WTC11 (cell line): Measurements from ENCODE around the gene OTOG. TPM values are rescaled to one million over a fixed set of nuclear protein-coding genes. Genes with fewer than 3 reads are reported as not detected.

Source experiments
- ATAC-seq: fragments of 200-7000 bp; cut with Tn5 transposase; 2 replicates; pipeline ENCODE4 v1.10.0; 2021; ENCODE audit warnings: mild to moderate bottlenecking, moderate library complexity
- Bru-seq: library from RNA; stranded (reverse); fragments of 400-500 nt; gene quantifications from one replicate; lab custom pipeline; 2021; lab: Mats Ljungman, UMichigan
- CTCF ChIA-PET: fragments of 300-600 bp; sonication (Branson Sonifier 250); formaldehyde crosslinking; loops from one replicate; lab custom pipeline; 2021; ENCODE audit warnings: antibody characterized with exemption; lab: Charles Lee
- POLR2A ChIA-PET: fragments of 350-600 bp; sonication (Branson Sonifier 250); formaldehyde crosslinking; loops from one replicate; lab custom pipeline; 2021; ENCODE audit warnings: antibody characterized with exemption; lab: Charles Lee
- DNase-seq: peaks from one replicate; pipeline ENCODE4 v3.0.0; 2021; ENCODE audit warnings: low spot score
- H3K27ac Mint-ChIP-seq: 2 replicates; pipeline ENCODE4 v1.8.0; 2021; ENCODE audit warnings: mixed read lengths
- H3K27me3 Mint-ChIP-seq: 2 replicates; pipeline ENCODE4 v1.8.0; 2021; ENCODE audit warnings: low read depth, mild to moderate bottlenecking, moderate library complexity, mixed read lengths
- H3K36me3 Mint-ChIP-seq: 2 replicates; pipeline ENCODE4 v1.8.0; 2021; ENCODE audit warnings: mixed read lengths
- H3K4me1 Mint-ChIP-seq: 2 replicates; pipeline ENCODE4 v1.8.0; 2022; ENCODE audit warnings: mixed read lengths
- H3K4me3 Mint-ChIP-seq: 2 replicates; pipeline ENCODE4 v1.8.0; 2021; ENCODE audit warnings: mild to moderate bottlenecking, moderate library complexity, mixed read lengths
- H3K9me3 Mint-ChIP-seq: 2 replicates; pipeline ENCODE4 v1.8.0; 2021; ENCODE audit warnings: mixed read lengths
- ATF3 ChIP-seq: sonication (generic); formaldehyde crosslinking; conservative IDR thresholded peaks from 2 replicates; pipeline ENCODE4 v1.8.1; 2022; ENCODE audit warnings: mild to moderate bottlenecking, missing genetic modification reagents
- ESRRA ChIP-seq: sonication (generic); formaldehyde crosslinking; IDR thresholded peaks from 2 replicates; pipeline ENCODE4 v1.8.1; 2022; ENCODE audit warnings: mild to moderate bottlenecking, missing genetic modification reagents, borderline replicate concordance
- ETV6 ChIP-seq: sonication (generic); formaldehyde crosslinking; IDR thresholded peaks from 2 replicates; pipeline ENCODE4 v1.8.1; 2022; ENCODE audit warnings: mild to moderate bottlenecking, missing genetic modification reagents
- MAX ChIP-seq: sonication (generic); formaldehyde crosslinking; IDR thresholded peaks from 2 replicates; pipeline ENCODE4 v1.8.0; 2022; ENCODE audit warnings: mild to moderate bottlenecking, missing genetic modification reagents
- NFATC4 ChIP-seq: fragments of 250-450 bp; sonication (Bioruptor Pico); IDR thresholded peaks from 2 replicates; pipeline ENCODE4 v1.9.0; 2021; ENCODE audit warnings: mild to moderate bottlenecking
- NFYB ChIP-seq: sonication (generic); formaldehyde crosslinking; conservative IDR thresholded peaks from 2 replicates; pipeline ENCODE4 v1.8.0; 2022; ENCODE audit warnings: low read depth, missing genetic modification reagents
- USF2 ChIP-seq: sonication (generic); formaldehyde crosslinking; IDR thresholded peaks from 2 replicates; pipeline ENCODE4 v1.8.1; 2023; ENCODE audit warnings: mild to moderate bottlenecking, missing genetic modification reagents, moderate library complexity
- ZMAT4 ChIP-seq: fragments of 250-450 bp; sonication (Bioruptor Pico); IDR thresholded peaks from 2 replicates; pipeline ENCODE4 v1.9.0; 2021; ENCODE audit warnings: mild to moderate bottlenecking
- ZNF121 ChIP-seq: sonication (generic); formaldehyde crosslinking; IDR thresholded peaks from 2 replicates; pipeline ENCODE4 v1.8.0; 2023; ENCODE audit warnings: missing genetic modification reagents
- ZNF219 ChIP-seq: sonication (generic); formaldehyde crosslinking; IDR thresholded peaks from 2 replicates; pipeline ENCODE4 v1.8.0; 2023; ENCODE audit warnings: missing genetic modification reagents, mild to moderate bottlenecking, borderline replicate concordance
- ZNF423 ChIP-seq: fragments of 250-450 bp; sonication (Bioruptor Pico); IDR thresholded peaks from 2 replicates; pipeline ENCODE4 v2.1.2; 2022; ENCODE audit warnings: mild to moderate bottlenecking, moderate library complexity
- long read RNA-seq, 3 experiments: library from RNA in 1 of 3; library from capped mRNA in 1 of 3; library from polyadenylated mRNA in 1 of 3; unstranded in 2 of 3; stranded (forward) in 1 of 3; transcript quantifications; one replicate each; pipeline ENCODE4 v2.0.0, GENCODE V29; 2021
- total RNA-seq: library from RNA; stranded (reverse); gene quantifications from 3 replicates; pipeline ENCODE4 v1.2.3, GENCODE V29; 2021
- TF ChIP-seq, protein P1 (sequence below): sonication (generic); formaldehyde crosslinking; IDR thresholded peaks from 2 replicates; pipeline ENCODE4 v1.8.1; 2023; ENCODE audit warnings: mild to moderate bottlenecking, missing genetic modification reagents
- TF ChIP-seq, protein P2 (sequence below): fragments of 250-450 bp; sonication (Bioruptor Pico); IDR thresholded peaks from 2 replicates; pipeline ENCODE4 v1.9.0; 2021; ENCODE audit warnings: mild to moderate bottlenecking

OTOG gene, protein sequence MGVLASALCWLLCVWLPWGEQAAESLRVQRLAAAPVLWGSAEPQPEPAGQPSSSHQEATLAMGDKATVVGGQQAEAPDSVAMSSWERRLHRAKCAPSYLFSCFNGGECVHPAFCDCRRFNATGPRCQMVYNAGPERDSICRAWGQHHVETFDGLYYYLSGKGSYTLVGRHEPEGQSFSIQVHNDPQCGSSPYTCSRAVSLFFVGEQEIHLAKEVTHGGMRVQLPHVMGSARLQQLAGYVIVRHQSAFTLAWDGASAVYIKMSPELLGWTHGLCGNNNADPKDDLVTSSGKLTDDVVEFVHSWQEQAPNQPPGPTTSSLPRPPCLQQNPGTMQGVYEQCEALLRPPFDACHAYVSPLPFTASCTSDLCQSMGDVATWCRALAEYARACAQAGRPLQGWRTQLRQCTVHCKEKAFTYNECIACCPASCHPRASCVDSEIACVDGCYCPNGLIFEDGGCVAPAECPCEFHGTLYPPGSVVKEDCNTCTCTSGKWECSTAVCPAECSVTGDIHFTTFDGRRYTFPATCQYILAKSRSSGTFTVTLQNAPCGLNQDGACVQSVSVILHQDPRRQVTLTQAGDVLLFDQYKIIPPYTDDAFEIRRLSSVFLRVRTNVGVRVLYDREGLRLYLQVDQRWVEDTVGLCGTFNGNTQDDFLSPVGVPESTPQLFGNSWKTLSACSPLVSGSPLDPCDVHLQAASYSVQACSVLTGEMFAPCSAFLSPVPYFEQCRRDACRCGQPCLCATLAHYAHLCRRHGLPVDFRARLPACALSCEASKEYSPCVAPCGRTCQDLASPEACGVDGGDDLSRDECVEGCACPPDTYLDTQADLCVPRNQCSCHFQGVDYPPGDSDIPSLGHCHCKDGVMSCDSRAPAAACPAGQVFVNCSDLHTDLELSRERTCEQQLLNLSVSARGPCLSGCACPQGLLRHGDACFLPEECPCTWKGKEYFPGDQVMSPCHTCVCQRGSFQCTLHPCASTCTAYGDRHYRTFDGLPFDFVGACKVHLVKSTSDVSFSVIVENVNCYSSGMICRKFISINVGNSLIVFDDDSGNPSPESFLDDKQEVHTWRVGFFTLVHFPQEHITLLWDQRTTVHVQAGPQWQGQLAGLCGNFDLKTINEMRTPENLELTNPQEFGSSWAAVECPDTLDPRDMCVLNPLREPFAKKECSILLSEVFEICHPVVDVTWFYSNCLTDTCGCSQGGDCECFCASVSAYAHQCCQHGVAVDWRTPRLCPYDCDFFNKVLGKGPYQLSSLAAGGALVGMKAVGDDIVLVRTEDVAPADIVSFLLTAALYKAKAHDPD (N-terminal part only)
- total RNA-seq (1.4 to 3.5 TPM (median 2.1 TPM) in 3 replicates), Bru-seq, nascent RNA (percentile 36 among the genes with signal in this experiment)
- long read RNA-seq, experiment 1, partial matches to known transcripts = 0 of 5 reads
- long read RNA-seq, experiment 1, other reads (novel, unspliced or antisense) = 5 of 5 reads
- long read RNA-seq, experiment 2, partial matches to known transcripts = 0 of 3 reads
- long read RNA-seq, experiment 2, other reads (novel, unspliced or antisense) = 3 of 3 reads
- long read RNA-seq, experiment 3 = 0 reads

DNA sequence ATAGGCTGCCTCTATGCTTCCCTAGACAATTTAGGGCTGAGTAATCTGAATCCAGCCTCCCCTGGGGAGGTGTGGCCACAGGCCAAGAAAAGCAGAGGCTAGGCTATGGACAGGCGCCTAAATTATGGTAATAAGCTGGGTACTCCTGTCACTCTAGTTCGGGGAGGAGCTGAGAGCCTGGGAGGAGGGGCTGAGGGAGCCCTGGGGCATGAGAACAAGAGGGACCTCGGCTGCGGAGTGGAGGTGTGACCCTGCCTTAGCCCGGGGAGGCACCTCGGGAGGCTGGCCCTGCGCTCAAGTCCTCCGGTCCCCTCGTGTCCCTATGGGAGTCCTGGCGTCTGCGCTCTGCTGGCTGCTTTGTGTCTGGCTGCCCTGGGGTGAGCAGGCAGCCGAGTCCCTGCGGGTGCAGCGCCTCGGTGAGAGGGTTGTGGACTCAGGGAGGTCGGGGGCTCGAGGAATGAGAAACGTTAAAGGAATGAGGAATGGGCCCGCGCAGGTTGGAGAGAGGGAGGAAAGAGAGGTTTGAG is at the start of gene OTOG:
OTOG (plus strand) TSS at position 209 of the 527 bp plus-strand sequence; CDS start at position 323, 114 bp downstream.
- peaks cover 39% of the 10 kb centered on the region for H3K4me1 Mint-ChIP-seq
- peaks cover 33% of the 10 kb centered on the region for H3K27me3 Mint-ChIP-seq
- DNase-seq (peak; percentile 84), ATAC-seq (peak; percentile 88)
- H3K27ac Mint-ChIP-seq = peak within 1 kb of the TSS; percentile 79; the same call in 1 of the 2 replicates
- POLR2A ChIA-PET = interaction anchor here (1.0 kb wide), 1 partner anchor 188 kb away, joined by 3 read pairs; no protein-coding TSS in a partner anchor
- peak within 1 kb of the TSS; percentile 78 for H3K4me3 Mint-ChIP-seq
- no peaks in the 10 kb centered on the region for H3K36me3 Mint-ChIP-seq
- TF ChIP-seq ZNF121 (CRISPR knock-in tag) = peak; percentile 71; the same call in 1 of the 2 replicates
- TF ChIP-seq MAX = peak; percentile 39; the same call in 1 of the 2 replicates
- 0 out of 2 replicates have a peak, but pooled peaks have one; percentile 29 for TF ChIP-seq ETV6 (CRISPR knock-in tag)
- TF ChIP-seq ATF3 (CRISPR knock-in tag) = no peak
- CTCF ChIA-PET = interaction anchor here (0.7 to 8.4 kb wide), 26 partner anchors 8 to 218 kb away, joined by 3 to 104 read pairs (median 4); partner anchors contain the start of genes KCNC1, KCNJ11 and MYOD1
- no peaks in the 10 kb centered on the region for H3K9me3 Mint-ChIP-seq

DNA sequence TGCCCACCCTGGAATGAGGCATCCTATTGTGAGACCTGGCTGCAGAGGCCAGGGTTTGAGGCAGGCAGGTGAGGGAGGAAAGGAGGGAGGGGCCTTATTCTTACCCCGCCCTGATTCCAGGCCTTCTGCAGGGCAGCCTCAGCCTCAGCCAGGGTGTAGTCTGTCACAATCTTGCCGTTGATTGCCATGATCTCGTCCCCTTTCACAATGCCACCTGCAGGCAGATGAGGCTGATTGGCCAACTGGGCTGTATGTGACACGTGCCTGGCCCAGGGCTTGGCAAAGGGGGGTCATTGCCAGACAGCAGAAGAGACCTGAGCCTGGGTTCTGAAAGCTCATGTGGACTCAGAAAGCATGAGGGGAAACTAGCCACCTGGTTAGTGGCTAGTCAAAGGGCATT is 49.0 kb upstream of the OTOG start:
- Mint-ChIP-seq H3K27ac (no peak overlapping the region), H3K27me3 (peaks cover 2% of the 10 kb centered on the region; the same call in 1 of the 2 replicates), H3K4me3 (no peak overlapping the region), H3K36me3 (no peaks in the 10 kb centered on the region), H3K4me1 (0 out of 2 replicates have a peak, but pooled peaks cover 2% of the 10 kb centered on the region), H3K9me3 (no peaks in the 10 kb centered on the region)
- DNase-seq (peak; percentile 30), ATAC-seq (peak; percentile 81)
- ChIA-PET POLR2A (no interaction called here), CTCF (interaction anchor here (0.8 to 2.0 kb wide), 21 partner anchors 9 to 150 kb away, joined by 3 to 25 read pairs (median 5); partner anchors contain the start of genes KCNJ11 and USH1C)
- TF ChIP-seq NFATC4 (CRISPR knock-in tag) (no peak), NFYB (CRISPR knock-in tag) (peak; percentile 47), USF2 (CRISPR knock-in tag) (peak; percentile 32; the same call in 1 of the 2 replicates), ZNF219 (CRISPR knock-in tag) (no peak)

DNA sequence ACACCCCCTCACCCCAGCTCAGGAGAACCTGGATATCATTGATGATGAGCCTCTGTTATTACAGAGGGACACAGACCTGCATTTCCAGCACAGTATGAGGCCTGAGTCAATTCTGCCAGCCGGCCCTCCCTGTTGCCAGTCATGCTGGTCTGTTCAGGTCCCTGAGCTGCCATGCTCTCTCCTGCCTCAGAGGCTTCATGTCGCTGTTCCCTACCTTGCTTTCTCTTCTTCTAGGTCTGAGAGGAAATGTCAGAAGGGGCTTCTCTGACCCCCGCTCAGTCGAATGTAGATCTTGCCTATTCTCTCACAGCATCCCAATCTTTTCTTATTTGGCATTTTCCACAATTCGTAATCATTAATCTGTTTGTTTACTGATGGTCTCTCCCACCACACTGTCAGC is 48.6 kb upstream of the OTOG start:
- TF ChIP-seq, protein P1, sequence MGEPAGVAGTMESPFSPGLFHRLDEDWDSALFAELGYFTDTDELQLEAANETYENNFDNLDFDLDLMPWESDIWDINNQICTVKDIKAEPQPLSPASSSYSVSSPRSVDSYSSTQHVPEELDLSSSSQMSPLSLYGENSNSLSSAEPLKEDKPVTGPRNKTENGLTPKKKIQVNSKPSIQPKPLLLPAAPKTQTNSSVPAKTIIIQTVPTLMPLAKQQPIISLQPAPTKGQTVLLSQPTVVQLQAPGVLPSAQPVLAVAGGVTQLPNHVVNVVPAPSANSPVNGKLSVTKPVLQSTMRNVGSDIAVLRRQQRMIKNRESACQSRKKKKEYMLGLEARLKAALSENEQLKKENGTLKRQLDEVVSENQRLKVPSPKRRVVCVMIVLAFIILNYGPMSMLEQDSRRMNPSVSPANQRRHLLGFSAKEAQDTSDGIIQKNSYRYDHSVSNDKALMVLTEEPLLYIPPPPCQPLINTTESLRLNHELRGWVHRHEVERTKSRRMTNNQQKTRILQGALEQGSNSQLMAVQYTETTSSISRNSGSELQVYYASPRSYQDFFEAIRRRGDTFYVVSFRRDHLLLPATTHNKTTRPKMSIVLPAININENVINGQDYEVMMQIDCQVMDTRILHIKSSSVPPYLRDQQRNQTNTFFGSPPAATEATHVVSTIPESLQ = no peak
- TF ChIP-seq ZMAT4 (no peak), ZNF423 (no peak), ESRRA (no peak)
- TF ChIP-seq, protein P2, sequence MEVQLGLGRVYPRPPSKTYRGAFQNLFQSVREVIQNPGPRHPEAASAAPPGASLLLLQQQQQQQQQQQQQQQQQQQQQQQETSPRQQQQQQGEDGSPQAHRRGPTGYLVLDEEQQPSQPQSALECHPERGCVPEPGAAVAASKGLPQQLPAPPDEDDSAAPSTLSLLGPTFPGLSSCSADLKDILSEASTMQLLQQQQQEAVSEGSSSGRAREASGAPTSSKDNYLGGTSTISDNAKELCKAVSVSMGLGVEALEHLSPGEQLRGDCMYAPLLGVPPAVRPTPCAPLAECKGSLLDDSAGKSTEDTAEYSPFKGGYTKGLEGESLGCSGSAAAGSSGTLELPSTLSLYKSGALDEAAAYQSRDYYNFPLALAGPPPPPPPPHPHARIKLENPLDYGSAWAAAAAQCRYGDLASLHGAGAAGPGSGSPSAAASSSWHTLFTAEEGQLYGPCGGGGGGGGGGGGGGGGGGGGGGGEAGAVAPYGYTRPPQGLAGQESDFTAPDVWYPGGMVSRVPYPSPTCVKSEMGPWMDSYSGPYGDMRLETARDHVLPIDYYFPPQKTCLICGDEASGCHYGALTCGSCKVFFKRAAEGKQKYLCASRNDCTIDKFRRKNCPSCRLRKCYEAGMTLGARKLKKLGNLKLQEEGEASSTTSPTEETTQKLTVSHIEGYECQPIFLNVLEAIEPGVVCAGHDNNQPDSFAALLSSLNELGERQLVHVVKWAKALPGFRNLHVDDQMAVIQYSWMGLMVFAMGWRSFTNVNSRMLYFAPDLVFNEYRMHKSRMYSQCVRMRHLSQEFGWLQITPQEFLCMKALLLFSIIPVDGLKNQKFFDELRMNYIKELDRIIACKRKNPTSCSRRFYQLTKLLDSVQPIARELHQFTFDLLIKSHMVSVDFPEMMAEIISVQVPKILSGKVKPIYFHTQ (CRISPR knock-in tag) = no peak
- no peaks in the 10 kb centered on the region for H3K36me3 Mint-ChIP-seq
- H3K27ac Mint-ChIP-seq = no peak overlapping the region
- DNase-seq (peak; percentile 47), ATAC-seq (peak; percentile 89)
- H3K27me3 Mint-ChIP-seq = peaks cover 2% of the 10 kb centered on the region; the same call in 1 of the 2 replicates
- H3K4me3 Mint-ChIP-seq = no peak overlapping the region
- ChIA-PET POLR2A (interaction anchor here (0.5 kb wide), 1 partner anchor 221 kb away, joined by 3 read pairs; the partner anchor contains the start of gene MYOD1), CTCF (interaction anchor here (0.6 to 2.0 kb wide), 23 partner anchors 9 to 332 kb away, joined by 3 to 25 read pairs (median 5); partner anchors contain the start of genes KCNJ11 and USH1C)
- H3K4me1 Mint-ChIP-seq = 0 out of 2 replicates have a peak, but pooled peaks cover 2% of the 10 kb centered on the region
- H3K9me3 Mint-ChIP-seq = no peaks in the 10 kb centered on the region
